PC-9 (cell line): ENCODE results near the gene ZMYM2. TPM values are rescaled to one million over a fixed set of nuclear protein-coding genes. Genes with fewer than 3 reads are reported as not detected.
A peak's percentile ranks its signal among the peaks of the same experiment; 100 is the strongest.

Source experiments
- BruUV-seq: library from RNA; stranded (reverse); fragments of 400-500 nt; replicated peaks from 2 replicates; lab custom pipeline; 2021; lab: Mats Ljungman, UMichigan
- CTCF ChIA-PET: fragments of 300-600 bp; sonication (Branson Sonifier 250); formaldehyde crosslinking; loops from one replicate; lab custom pipeline; 2022; ENCODE audit warnings: antibody characterized with exemption; lab: Charles Lee
- POLR2A ChIA-PET: fragments of 300-600 bp; sonication (Branson Sonifier 250); formaldehyde crosslinking; loops from one replicate; lab custom pipeline; 2022; ENCODE audit warnings: antibody characterized with exemption; ENCODE audit not compliant: unreplicated experiment; lab: Charles Lee
- DNase-seq, 2 experiments: peaks; one replicate each; pipeline versions ENCODE4 v3.0.0 to v3.0.0-alpha.2; 2015 to 2022; ENCODE audit warnings: mixed read lengths in 1 of 2
- H2AFZ ChIP-seq: fragments of 200-600 bp; sonication (generic); 2 replicates; pipeline ENCODE4 v1.8.1; 2017; ENCODE audit warnings: antibody characterized with exemption
- H3F3A ChIP-seq: fragments of 200-600 bp; sonication (generic); 2 replicates; pipeline ENCODE4 v1.8.1; 2017; ENCODE audit warnings: antibody characterized with exemption, mild to moderate bottlenecking, low read depth; ENCODE audit not compliant: insufficient read depth
- H3K27ac ChIP-seq: fragments of 200-600 bp; sonication (generic); 2 replicates; pipeline ENCODE4 v1.6.1; 2016; ENCODE audit warnings: mixed run types
- H3K27me3 ChIP-seq: fragments of 200-600 bp; sonication (generic); 2 replicates; pipeline ENCODE4 v1.6.1; 2016; ENCODE audit warnings: low read depth, mixed run types; ENCODE audit not compliant: insufficient read depth
- H3K36me3 ChIP-seq: fragments of 200-600 bp; sonication (generic); 2 replicates; pipeline ENCODE4 v1.6.1; 2016; ENCODE audit warnings: low read depth, mixed run types
- H3K4me1 ChIP-seq: fragments of 200-600 bp; sonication (generic); replicated peaks from 2 replicates; pipeline ENCODE4 v1.6.1; 2016; ENCODE audit warnings: mixed run types; ENCODE audit not compliant: insufficient read depth
- H3K4me2 ChIP-seq: fragments of 200-600 bp; sonication (generic); 2 replicates; pipeline ENCODE4 v1.6.1; 2017; ENCODE audit warnings: mixed run types
- H3K4me3 ChIP-seq: fragments of 200-600 bp; sonication (generic); 2 replicates; pipeline ENCODE4 v1.6.1; 2016; ENCODE audit warnings: mixed run types
- H3K79me2 ChIP-seq: fragments of 200-600 bp; sonication (generic); 2 replicates; pipeline ENCODE4 v1.6.1; 2017; ENCODE audit warnings: low read depth, mixed run types
- H3K9me2 ChIP-seq: fragments of 200-600 bp; sonication (generic); 2 replicates; pipeline ENCODE4 v1.8.1; 2017; ENCODE audit warnings: mild to moderate bottlenecking; ENCODE audit not compliant: insufficient read depth
- H3K9me3 ChIP-seq: fragments of 200-600 bp; sonication (generic); 2 replicates; pipeline ENCODE4 v1.8.1; 2016; ENCODE audit warnings: low read depth; ENCODE audit not compliant: insufficient read depth
- H4K20me1 ChIP-seq: fragments of 200-600 bp; sonication (generic); 2 replicates; pipeline ENCODE4 v1.8.1; 2017; ENCODE audit not compliant: insufficient read depth
- CTCF ChIP-seq: fragments of 200-600 bp; sonication (generic); conservative IDR thresholded peaks from 2 replicates; pipeline ENCODE4 v1.6.1; 2017; ENCODE audit warnings: mixed run types, antibody characterized with exemption, mild to moderate bottlenecking, moderate library complexity
- EZH2 ChIP-seq: fragments of 200-600 bp; sonication (generic); IDR thresholded peaks from 2 replicates; pipeline ENCODE4 v1.8.0; 2017; ENCODE audit warnings: antibody characterized with exemption, low read depth
- intact Hi-C: fragments of 100-400 bp; cut with micrococcal nuclease; formaldehyde crosslinking; loops from one replicate; pipeline ENCODE4 v1.10.0; 2022; ENCODE audit not compliant: unreplicated experiment
- total RNA-seq: library from RNA; stranded (reverse); gene quantifications from 2 replicates; pipeline ENCODE4 v1.2.3, GENCODE V29; 2021

ZMYM2 gene
- total RNA-seq, 1 experiment from 2014 or later, result 55.1 TPM

DNA sequence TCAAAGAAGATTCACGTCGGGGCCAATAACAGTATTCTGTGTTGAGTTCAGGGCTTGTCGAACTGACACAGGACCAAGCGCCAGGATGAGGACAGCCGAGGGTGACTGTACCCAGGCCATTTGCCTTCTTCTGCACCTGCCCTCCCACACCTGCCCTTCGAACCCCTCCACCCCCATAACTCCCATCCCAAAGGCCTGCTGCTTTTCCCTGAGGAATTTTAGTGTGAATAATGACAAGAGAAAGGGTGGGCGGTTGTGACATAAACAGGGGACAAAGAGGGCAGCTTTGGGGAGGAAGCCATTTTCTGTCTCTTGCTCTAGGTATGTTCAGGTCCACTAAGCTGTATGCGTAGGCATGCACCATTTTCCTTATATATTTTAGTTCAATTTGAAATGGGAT lies 176.2 kb downstream of the ZMYM2 start:
- CTCF ChIA-PET, result no interaction called here
- Histone ChIP-seq H3K4me1 (no peaks in the 10 kb centered on the region), H4K20me1 (no peaks in the 10 kb centered on the region), H3K79me2 (no peaks in the 10 kb centered on the region), H3K27ac (no peak overlapping the region), H3K9me3 (no peaks in the 10 kb centered on the region), H3K36me3 (no peaks in the 10 kb centered on the region), H3K9me2 (no peaks in the 10 kb centered on the region), H3K4me3 (no peak overlapping the region), H3F3A (no peaks in the 10 kb centered on the region), H2AFZ (no peak overlapping the region), H3K4me2 (no peak overlapping the region), H3K27me3 (no peaks in the 10 kb centered on the region)
- DNase-seq, result no peak
- no TSS peak for BruUV-seq
- TF ChIP-seq EZH2 (no peak), CTCF (no peak)
- POLR2A ChIA-PET, result no interaction called here
- intact Hi-C loops, result no loop called here

DNA sequence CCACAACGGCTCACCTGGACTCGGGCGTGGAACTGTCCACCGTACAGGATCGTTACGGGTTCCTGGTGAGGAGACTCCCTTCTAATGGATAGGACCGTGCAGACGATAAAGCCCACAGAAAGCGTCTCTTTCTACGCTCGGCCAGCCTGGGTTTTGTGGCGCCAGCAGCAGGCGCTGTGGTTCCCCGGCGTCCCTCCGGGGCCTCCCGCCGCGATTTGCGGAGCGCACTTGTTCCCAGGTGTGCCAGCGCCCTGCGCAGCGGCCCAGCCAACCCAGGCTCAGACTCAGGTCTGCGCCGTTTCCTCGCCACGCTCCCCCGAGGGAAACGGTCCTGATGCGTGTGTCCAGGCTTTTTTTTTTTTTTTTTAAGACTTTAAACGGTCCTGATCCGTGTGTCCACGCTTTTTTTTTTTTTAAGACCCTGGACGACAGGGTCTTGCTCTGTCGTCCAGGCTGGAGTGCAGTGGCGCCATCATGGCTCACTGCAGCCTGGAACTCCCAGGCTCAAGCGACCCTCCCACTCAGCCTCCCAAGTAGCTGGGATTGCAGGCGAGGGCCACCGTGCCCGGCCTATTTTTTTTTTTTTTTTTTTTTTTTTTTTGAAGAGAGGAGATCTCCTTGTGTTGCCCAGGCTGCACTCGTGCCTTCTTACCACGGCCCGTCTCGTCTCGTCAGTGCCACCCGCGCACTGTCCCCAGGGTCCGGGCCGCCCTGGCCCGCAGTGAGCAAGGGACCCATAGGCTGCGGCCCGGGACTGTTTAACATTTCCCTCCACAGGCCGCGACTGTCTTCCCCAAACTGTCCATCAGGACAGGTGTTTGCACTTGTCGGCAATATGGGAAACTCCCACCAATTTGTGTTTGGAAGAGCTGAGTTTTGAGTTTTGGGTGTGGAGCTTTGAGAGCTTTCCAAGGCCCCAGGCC lies 178.5 kb downstream of the ZMYM2 start:
- H3K4me3 ChIP-seq, result 0 out of 2 replicates have a peak overlapping the region, but pooled peaks have one; percentile 11
- intact Hi-C loops, result no loop called here
- H3K27ac ChIP-seq, result no peak overlapping the region
- no peaks in the 10 kb centered on the region for H4K20me1 ChIP-seq
- no TSS peak for BruUV-seq
- H3K4me1 ChIP-seq, result no peaks in the 10 kb centered on the region
- no peak for TF ChIP-seq EZH2
- no peak for TF ChIP-seq CTCF
- no peaks in the 10 kb centered on the region for H3K79me2 ChIP-seq
- POLR2A ChIA-PET, result no interaction called here
- peak in 1 of 2 experiments; percentile 32 for DNase-seq
- H3K9me3 ChIP-seq, result no peaks in the 10 kb centered on the region
- no peaks in the 10 kb centered on the region for H3K27me3 ChIP-seq
- no peaks in the 10 kb centered on the region for H3K36me3 ChIP-seq
- CTCF ChIA-PET, result interaction anchor here (0.6 kb wide), 1 partner anchor 53 kb away, joined by 3 read pairs; no protein-coding TSS in a partner anchor
- H2AFZ ChIP-seq, result peak overlapping the region; percentile 43
- H3F3A ChIP-seq, result no peaks in the 10 kb centered on the region
- peak overlapping the region; percentile 63 for H3K4me2 ChIP-seq
- H3K9me2 ChIP-seq, result no peaks in the 10 kb centered on the region

DNA sequence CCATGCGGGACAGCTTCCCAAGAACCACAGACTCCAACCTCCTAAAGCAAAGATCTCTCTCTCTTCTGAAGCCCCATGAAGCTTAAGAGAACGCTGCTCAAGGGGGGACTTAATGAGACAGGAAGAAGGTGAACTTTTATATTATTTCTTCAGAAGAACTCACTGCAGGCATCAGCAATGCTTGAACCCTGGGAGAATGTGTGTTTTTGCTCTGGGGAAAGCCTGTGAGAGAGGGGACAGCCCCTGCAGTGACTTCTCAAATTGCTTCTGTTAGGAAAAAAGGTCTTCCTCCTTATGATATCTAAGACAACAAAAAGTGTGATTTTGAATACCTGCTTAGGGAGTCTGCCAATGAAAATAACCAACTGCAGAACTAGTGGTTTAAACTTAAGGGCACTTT lies 179.3 kb downstream of the ZMYM2 start:
- Histone ChIP-seq H2AFZ (no peak overlapping the region), H3K9me2 (no peaks in the 10 kb centered on the region), H3K27me3 (no peaks in the 10 kb centered on the region), H3K27ac (no peak overlapping the region), H3K4me2 (no peak overlapping the region), H3K4me1 (no peaks in the 10 kb centered on the region), H3F3A (no peaks in the 10 kb centered on the region), H4K20me1 (no peaks in the 10 kb centered on the region), H3K36me3 (no peaks in the 10 kb centered on the region), H3K79me2 (no peaks in the 10 kb centered on the region), H3K4me3 (no peak overlapping the region), H3K9me3 (no peaks in the 10 kb centered on the region)
- ChIA-PET CTCF (no interaction called here), POLR2A (no interaction called here)
- no peak for DNase-seq
- TF ChIP-seq CTCF (no peak), EZH2 (no peak)
- intact Hi-C loops, result no loop called here
- BruUV-seq, result no TSS peak
